HG03060 (cell line): Measurements from ENCODE around the gene SLC25A30.
"Not testable (repeated sequence)": the region's sequence is repeated elsewhere in the genome, so short reads cannot be mapped to it uniquely, and the experiment has no call there.

ENCODE experiments used
- ATAC-seq: cut with Tn5 transposase; IDR thresholded peaks from one replicate; pipeline ENCODE4 v1.9.1; 2021; ENCODE audit warnings: low read depth, moderate number of reproducible peaks; ENCODE audit not compliant: unreplicated experiment

The SLC25A30 gene

DNA sequence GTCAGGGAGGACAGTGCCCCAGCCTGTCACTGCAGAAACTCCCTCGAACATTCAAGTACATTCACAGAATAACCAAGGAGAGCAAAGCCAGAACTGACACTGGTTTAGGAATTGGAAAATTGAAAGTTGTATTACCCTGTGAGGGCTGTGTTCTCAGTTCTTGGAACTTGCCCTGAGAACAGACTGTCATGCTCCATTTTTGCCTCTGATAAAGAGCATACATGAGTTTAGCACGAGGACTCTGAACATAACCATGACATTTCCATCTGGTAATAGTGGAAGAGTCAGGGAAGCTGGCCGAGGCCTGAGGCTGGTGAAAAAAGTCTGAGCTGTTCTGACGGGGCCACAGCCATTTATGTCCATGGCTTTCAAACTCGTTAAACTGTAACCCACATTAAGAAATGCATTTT is 15.2 kb upstream of the SLC25A30 start:
- ATAC-seq, result no peak

DNA sequence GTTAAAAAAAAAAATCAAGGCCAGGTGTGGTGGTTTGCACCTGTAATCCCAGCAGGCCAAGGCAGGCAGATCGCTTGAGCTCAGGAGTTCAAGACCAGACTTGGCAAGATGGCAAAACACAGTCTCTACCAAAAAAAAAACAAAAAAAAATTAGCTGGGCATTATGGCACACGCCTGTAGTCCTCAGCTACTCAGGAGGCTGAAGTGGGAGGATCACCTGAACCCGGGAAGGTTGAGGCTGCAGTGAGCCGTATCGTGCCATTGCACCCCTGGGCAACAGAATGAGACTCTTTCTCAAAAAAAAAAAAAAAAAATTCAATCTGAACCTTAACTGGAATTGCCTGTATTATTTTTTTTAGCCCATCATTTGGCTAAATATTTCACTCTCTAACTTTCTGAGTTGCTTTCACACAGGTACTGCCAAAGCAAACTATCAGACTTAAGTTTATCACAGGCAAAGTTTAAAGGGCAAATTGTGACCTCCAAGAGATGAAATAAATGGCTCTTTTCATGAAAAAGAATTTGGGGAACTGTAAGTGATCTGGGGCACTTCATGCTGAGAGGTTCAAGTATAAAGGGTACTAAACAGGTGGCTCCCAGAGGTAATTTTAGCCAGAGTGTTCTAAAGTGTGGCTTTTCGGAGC is 14.7 kb upstream of the SLC25A30 start:
- no peak for ATAC-seq

DNA sequence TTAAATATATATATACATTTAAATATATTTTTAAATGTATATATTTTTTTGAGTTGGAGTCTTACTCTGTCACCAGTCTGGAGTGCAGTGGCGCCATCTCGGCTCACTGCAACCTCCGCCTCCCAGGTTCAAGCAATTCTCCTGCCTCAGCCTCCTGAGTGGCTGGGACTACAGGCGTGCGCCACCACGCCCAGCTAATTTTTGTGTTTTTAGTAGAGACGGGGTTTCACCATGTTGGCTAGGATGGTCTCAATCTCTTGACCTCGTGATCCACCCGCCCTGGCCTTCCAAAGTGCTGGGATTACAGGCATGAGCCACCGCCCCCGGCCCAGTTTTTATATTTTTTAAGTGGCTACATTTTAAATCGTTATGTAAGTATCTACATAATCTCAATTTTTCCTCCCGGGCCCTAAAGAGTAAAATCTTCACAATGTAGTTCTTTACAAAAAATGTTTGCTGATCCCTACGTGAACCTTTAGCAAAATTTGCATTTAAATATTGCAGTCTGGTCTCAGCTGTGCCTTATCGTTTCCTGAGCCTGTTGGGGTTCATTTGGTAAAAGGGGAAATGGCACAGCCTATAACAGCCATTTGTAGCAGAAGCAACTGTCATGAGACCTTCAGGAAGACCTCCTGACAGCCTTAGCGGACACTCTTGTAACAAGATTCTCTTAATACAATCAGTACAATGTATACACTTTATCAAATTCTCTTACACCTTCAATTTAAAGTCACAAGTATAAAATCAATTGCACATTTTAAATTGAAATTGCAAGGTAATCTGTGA is 8.1 kb upstream of the SLC25A30 start:
- ATAC-seq, result not testable (repeated sequence)

DNA sequence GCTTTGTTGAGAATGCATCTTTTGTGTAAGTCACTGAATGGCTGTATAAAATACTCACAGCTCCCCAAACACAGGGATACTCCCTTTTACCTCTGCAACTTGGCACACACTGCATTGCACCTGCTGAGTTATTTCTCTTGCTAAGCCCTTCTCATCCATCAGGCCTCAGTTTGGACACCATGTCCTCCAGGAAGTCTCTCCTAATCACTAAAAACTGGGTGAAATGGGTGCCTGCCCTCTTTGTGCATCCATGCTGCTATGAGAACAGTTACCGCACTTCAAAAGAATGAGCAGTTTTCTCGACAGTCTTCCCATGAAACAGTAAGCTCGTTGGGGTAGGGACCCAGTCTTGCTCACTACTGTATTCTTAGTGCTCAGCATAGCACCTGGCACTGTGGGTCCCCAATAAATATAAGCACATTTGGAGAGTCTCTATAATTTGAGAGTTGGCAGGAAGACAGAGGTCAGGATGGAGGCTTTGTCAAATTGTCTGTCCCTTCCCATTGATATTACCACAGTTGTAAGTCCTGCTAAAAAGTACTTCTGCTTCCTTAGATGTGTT is 4.6 kb upstream of the SLC25A30 start:
- ATAC-seq, result no peak

DNA sequence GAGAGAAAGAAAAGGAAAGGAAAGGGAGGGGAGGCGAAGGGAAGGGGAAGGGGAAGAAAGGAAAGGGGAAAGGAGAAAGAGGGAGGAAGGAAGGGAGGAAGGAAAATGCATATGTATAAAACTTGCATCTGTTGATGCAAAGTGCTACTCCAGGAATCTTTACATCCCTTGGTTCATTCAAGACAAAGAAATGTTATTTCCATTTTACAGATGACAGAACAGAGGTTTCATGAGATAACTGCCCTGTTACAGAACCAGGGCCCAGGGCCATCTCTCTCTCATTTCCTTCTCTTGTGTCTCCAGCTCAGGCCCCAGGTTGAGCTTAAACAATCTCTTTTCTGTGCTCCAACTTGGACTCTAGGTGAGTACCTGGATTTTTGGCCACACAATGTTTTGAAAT is 1.8 kb upstream of the SLC25A30 start:
- no peak for ATAC-seq

DNA sequence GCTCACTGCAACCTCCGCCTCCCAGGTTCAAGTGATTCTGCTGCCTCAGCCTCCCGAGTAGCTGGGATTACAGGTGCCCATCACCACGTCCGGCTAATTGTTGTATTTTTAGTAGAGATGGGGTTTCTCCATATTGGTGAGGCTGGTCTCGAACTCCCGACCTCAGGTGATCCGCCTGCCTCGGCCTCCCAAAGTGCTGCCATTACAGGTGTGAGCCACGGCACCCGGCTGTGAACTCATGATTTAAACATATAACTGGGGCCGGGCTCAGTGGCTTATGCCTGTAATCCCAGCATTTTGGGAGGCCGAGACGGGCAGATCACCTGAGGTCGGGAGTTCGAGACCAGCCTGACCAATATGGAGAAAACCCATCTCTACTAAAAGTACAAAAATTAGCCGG is 1.2 kb upstream of the SLC25A30 start:
- not testable (repeated sequence) for ATAC-seq

DNA sequence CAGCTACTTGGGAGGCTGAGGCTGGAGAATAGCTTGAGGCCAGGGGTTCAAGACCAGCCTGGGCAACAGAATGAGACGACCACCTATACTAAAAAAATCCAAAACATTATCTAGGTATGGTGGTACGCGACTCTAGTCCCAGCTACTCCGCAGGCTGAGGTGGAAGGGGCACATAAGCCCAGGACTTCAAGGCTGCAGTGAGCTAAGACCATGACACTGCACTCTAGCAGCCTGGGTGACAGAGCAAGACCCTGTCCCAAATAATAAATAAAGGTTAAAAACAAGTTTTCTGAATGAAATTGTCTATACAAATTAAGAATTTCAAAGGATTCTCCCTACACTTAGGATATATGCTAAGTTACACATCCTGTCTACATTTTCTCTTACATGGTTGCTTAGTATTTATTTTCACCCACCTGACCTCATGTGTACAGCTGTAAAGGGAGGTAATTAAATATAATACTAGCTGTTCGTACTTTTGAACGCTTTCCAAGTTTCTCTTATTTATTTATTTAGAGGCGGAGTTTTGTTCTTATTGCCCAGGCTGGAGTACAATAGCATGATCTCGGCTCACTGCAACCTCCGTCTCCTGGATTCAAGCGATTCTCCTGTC is 1.6 kb downstream of the SLC25A30 start:
- ATAC-seq, result no peak

DNA sequence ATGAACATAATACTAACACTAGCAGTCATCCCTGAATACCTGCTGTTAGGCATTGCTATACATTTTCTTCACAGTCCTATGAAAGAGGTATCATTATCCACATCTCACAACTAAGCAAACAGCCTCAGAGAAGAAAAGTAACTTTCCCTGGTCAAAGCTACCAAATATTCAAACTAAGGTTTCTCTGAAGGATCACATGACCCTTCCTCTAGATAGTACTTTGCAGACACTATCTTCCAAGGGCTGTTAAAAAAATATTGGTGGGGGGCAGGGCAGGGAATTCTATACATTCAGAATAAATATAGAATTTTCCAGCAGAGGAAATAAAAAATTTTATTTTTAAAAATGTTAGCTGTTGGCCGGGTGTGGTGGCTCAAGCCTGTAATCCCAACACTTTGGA is 3.1 kb downstream of the SLC25A30 start:
- no peak for ATAC-seq

DNA sequence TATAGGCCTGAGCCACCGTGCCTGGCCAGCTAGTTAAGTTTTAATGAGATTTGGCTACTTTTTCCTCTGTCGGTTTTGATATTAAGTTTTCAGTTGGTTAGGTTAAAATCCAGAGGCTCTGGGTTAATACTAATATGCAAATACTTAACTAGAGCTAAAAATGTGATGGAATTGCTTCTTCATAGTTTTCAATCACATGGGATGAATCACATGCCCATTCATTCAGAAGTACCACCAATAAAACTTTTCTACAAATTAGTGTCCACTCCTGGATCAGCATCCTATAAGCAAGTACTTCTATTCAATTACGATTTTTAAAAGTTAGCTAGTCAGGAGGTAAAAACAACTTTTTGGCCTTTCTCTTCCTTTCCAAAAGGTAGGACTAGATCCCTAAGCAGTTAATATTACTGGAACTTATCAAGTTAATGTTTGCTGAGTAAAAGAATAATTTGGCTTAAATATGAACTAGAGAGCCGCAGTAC is 4.3 kb downstream of the SLC25A30 start:
- no peak for ATAC-seq

DNA sequence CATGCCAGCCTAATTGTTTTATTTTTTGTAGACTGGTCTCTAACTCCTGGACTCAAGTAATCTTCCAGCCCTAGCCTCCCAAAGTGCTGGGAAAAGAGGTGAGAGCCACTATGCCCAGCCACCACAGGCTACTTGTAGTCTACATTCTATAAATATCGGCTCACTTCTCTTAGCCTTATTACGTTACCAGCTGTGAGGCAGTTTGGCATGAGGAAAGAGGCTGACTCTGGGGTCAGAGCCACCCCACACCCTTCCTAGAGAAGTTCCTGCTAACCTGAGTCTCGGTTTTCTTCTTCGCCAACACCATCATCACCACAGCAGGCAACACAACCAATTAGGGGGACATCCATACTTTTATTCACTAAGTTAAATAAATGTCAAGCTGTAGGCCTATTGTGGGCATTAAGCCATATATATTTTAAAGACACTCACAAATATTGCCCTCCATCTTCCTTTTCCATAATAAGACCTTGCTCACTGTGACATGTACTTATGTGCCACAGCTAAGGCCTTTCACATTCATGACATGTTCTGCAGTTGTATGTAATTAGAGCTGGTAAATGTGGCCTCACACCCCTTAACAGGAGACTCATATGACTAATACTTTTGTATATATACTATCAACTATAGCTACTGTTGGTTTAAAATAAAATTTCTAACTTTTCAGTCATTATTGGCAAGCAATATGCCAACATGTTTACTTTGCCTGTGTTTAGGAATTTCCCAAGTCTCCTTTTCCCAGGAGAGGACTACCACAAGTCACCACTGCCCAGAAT is 5.7 kb downstream of the SLC25A30 start:
- no peak for ATAC-seq

DNA sequence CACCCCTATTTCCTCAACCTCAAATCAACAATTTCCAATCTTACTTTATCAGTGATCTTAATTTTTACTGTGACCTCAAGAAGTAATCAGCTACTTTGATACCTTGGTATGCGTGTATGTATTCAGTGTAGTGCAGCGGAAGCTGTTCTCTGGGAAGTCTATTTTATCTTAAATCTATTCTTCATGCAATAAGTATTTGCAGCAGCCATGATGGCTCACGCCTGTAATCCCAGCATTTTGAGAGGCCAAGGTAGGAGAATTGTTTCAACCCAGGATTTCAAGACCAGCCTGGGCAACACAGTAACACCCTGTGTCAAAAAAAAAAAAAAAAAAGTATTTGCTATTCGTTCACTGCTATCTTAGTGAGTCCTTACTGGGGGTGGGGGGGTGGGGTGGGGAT is 6.5 kb downstream of the SLC25A30 start:
- no peak for ATAC-seq

DNA sequence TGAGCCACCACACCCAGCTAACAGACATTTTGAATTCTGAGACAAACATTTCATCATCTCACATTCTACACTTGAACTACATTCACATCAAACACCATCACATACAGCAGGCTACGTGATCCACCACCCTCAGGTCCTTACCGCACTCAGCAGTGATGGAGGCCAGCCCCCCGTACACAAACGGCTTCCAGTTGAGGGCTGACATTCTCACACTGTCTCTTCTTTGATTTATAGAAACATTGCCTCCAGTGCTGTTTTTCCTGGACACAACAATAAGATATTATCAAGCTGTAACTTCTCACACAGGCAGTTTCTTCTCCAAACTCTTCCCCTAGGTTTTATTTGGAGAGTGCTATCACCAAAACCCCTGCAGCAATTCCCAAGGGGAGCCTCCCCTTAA is 7.0 kb downstream of the SLC25A30 start:
- no peak for ATAC-seq

DNA sequence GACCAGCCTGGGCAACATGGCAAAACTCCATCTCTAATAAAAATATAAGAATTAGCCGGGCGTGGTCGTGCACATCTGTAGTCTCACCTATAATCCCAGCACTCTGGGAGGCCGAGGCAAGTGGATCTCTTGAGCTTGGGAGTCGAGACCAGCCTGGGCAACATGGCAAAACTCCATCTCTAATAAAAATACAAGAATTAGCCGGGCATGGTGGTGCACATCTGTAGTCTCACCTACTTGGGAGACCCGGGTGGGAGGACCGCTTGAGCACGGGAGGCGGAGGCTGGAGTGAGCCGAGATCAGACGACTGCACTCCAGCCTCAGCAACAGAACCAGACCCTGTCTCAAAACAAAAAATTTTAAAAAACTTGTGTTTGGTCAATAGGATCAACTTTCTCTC is 7.7 kb downstream of the SLC25A30 start:
- no peak for ATAC-seq

DNA sequence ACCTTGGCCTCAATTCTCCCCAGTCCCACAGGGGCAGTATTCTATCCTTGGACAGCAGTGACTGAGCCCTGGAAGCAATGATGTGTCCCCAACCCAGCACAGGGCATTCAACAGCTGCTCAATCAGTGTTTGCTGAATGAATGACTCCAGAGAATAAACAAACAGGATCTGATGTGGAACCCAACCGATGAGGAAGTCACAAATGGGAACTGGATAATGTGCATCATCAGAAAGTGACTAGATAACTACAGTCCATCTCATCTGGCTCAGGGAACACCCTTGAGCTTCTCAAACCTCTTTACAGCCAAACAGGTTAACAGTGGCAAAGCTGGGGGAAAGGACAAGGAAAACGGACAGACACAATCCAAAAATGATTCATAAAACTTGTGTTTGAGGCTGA is 8.2 kb downstream of the SLC25A30 start:
- ATAC-seq, result no peak

DNA sequence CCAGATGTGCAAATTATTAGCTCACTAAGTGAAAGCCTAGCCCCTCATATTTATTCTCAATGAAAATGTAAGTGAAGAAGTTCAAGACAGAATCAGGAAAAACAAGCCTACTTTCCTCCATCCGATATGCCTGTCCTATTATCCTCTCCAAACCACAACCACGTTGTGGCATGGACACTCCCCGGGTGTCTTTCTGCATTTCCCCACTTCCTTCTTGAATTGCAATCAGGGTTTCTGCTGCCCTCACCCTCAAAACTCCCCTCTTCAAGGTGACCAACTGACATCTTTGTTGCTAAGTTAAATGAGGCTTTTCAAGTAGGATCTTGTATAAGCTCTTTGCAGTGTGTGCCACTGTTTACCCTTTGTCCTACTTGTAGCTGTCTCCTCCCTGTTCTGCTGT is 11.8 kb downstream of the SLC25A30 start:
- no peak for ATAC-seq

DNA sequence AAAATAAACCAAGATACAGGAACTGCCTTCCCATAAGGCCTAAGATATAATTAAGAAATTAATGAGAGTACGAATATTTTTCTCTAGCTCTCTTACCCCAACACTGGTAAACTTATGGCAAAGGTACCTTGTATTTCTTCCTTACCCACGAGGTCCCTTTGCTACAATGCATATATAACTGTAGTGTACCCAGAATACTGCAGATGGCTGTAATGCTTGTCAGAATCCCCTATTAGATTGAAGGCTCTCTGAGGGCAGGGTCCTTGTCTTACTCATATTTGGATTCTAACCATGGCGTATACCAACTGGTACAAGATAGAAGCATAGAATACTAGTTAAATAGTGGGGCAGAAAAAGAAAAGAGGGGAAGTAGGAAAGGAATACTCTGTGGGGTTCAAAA is 15.1 kb downstream of the SLC25A30 start:
- ATAC-seq, result no peak

DNA sequence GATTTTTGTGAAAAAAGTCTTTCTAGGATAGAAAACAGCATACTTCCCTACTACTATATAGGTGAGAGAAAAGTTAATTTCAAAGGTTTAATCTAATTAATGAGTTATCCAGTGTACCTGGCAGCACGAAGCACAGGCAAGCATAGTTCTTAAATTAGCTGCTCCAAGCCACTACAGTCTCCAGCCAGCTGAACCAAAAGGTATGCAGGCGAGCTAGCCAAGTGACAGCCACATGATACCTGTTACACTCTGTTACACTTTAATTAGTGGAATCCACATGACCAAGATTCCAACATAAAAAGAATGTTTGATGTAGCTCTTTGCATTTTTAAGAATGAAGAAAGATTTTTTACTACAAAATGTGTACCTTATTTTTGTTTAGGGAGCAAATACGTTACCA is 15.5 kb downstream of the SLC25A30 start:
- no peak for ATAC-seq

DNA sequence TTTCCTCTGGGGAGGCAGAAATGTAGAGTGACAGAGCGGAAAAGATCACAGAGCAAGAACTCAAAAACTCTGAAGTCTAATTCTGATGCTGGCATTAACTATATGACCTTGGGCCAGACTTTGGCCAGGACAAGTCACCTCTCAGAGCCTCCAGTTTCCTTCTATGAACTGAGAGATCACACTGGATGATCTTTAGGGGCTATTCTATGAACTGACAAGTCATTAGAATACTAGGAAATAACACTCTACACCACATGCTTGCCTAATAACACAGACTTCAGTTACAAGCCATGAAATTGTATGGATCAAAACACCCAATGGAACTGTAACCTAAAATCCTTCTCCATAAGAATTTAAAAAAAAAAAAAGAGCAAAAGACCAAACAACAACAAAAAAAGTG is 16.9 kb downstream of the SLC25A30 start:
- ATAC-seq, result no peak

DNA sequence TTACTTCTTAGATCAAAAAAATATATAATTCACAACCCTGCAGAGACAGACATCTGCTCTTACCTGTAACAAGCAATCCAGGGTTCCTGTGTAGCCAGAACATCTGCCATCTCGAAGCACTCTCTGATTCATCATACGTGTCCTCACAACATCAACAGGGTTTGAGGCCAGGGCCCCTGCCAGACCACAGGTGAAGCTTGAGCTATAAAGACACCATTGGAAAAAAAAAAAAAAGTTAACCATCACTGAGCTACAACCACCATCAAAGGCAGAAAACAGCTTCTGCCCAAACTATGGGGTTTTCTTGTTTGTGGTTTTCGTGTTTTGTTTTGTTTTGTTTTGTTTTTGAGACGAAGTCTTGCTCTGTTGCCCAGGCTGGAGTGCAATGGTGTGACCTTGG is 19.3 kb downstream of the SLC25A30 start:
- no peak for ATAC-seq

DNA sequence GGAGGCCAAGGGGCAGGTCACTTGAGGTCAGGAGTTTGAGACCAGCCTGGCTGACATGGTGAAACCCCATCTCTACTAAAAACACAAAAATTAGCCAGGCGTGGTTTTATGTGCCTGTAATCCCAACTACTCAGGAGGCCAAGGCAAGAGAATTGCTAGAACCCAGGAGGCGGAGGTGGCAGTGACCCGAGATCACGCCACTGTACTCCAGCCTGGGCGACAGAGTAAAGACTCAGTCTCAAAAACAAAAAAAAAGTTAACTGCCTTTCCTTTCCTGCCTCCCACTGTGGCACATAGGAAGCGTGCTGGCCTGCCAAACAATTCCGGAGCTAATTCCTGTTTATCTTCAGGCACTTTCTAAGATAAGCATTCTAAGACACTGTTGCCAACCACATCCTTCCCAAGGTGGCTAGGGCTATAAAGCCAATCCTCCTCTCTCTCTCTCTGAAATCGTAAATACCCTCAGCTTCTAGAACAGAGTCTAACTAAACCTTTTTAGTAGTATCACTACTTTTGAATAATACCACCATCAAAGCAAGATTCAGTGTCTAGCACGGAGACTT is 21.6 kb downstream of the SLC25A30 start:
- ATAC-seq, result no peak
